Stimulated activated memory B cell treated with anti-CD40 and anti-IgM and Interleukin-4, amounts not matched to agents 10 μg/mL and 1 μg/mL and 100 μg/mL, for 72 hours (primary cell): ENCODE results near the gene FRG1.
"Not testable (repeated sequence)": the region's sequence is repeated elsewhere in the genome, so short reads cannot be mapped to it uniquely, and the experiment has no call there.

ENCODE experiments used
- ATAC-seq: fragments of 150-1000 bp; cut with Tn5 transposase; 2 replicates; pipeline ENCODE4 v1.10.0; 2021
- H3K27ac Mint-ChIP-seq: one replicate; pipeline ENCODE4 v1.8.0; 2022; ENCODE audit warnings: mild to moderate bottlenecking, mixed read lengths
- H3K27me3 Mint-ChIP-seq: one replicate; pipeline ENCODE4 v1.8.0; 2022; ENCODE audit warnings: mixed read lengths
- H3K36me3 Mint-ChIP-seq: one replicate; pipeline ENCODE4 v1.8.0; 2022; ENCODE audit warnings: mixed read lengths
- H3K4me1 Mint-ChIP-seq: one replicate; pipeline ENCODE4 v1.8.0; 2022; ENCODE audit warnings: mixed read lengths
- H3K4me3 Mint-ChIP-seq: one replicate; pipeline ENCODE4 v1.8.0; 2022; ENCODE audit warnings: mild to moderate bottlenecking, moderate library complexity, mixed read lengths
- H3K9me3 Mint-ChIP-seq: one replicate; pipeline ENCODE4 v1.8.0; 2022; ENCODE audit warnings: mixed read lengths

Gene FRG1

GRCh38 chr4:189974056-189974455, 33.4 kb downstream of the FRG1 start:
- no peaks in the 10 kb centered on the region for H3K4me1 Mint-ChIP-seq
- ATAC-seq, result no peak
- H3K4me3 Mint-ChIP-seq, result no peak overlapping the region
- no peaks in the 10 kb centered on the region for H3K36me3 Mint-ChIP-seq
- H3K9me3 Mint-ChIP-seq, result peaks cover 3% of the 10 kb centered on the region
- no peaks in the 10 kb centered on the region for H3K27me3 Mint-ChIP-seq
- no peak overlapping the region for H3K27ac Mint-ChIP-seq

- Mint-ChIP-seq H3K27ac (no peak overlapping the region), H3K4me3 (no peak overlapping the region), H3K9me3 (no peaks in the 10 kb centered on the region), H3K27me3 (no peaks in the 10 kb centered on the region), H3K4me1 (no peaks in the 10 kb centered on the region), H3K36me3 (no peaks in the 10 kb centered on the region)
- peak; percentile 43 for ATAC-seq
Observed at GRCh38 chr4:189979196-189980047, 38.8 kb downstream of the FRG1 start.

DNA sequence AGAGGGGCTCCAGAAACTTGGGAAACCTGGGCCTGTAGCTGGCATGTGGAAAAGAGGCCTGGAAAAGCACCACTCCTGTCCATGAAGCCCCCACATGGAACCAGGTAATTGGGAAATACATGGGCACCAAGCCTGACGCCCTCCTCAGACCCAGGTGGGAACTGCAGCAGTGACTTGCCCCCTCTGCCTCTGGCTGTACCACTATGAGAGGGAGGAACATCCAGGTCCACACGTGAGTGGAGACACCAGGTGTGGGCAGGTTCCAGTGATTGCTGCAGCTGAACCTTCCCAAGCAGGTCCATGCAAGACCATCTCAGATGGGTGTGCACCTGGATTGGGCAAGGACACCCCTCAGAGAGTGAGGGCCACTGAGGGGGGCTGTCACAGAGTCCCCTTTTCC, 39.6 kb downstream of the FRG1 start:
- H3K9me3 Mint-ChIP-seq, H3K36me3 Mint-ChIP-seq, H3K4me1 Mint-ChIP-seq, ATAC-seq, H3K4me3 Mint-ChIP-seq, H3K27me3 Mint-ChIP-seq, H3K27ac Mint-ChIP-seq: not testable (repeated sequence)

- Mint-ChIP-seq H3K9me3 (no peaks in the 10 kb centered on the region), H3K4me1 (no peaks in the 10 kb centered on the region), H3K27me3 (no peaks in the 10 kb centered on the region), H3K4me3 (no peak overlapping the region), H3K27ac (no peak overlapping the region), H3K36me3 (no peaks in the 10 kb centered on the region)
- no peak for ATAC-seq
Observed at GRCh38 chr4:189981970-189982369, 41.3 kb downstream of the FRG1 start.

GRCh38 chr4:189983916-189984526, 43.3 kb downstream of the FRG1 start:
- not testable (repeated sequence) for H3K27me3 Mint-ChIP-seq

GRCh38 chr4:189984661-189985060, 44.0 kb downstream of the FRG1 start:
- not testable (repeated sequence) for H3K36me3 Mint-ChIP-seq, H3K4me1 Mint-ChIP-seq, H3K4me3 Mint-ChIP-seq, H3K9me3 Mint-ChIP-seq, ATAC-seq, H3K27ac Mint-ChIP-seq, H3K27me3 Mint-ChIP-seq

More at GRCh38 chr4:189983916-189984526, 43.3 kb downstream of the FRG1 start:
- H3K27ac Mint-ChIP-seq, ATAC-seq, H3K4me1 Mint-ChIP-seq, H3K36me3 Mint-ChIP-seq, H3K9me3 Mint-ChIP-seq, H3K4me3 Mint-ChIP-seq: not testable (repeated sequence)

- H3K27me3 Mint-ChIP-seq, H3K27ac Mint-ChIP-seq, ATAC-seq, H3K4me3 Mint-ChIP-seq, H3K36me3 Mint-ChIP-seq, H3K9me3 Mint-ChIP-seq, H3K4me1 Mint-ChIP-seq: not testable (repeated sequence)
Observed at GRCh38 chr4:189985651-189986243, 45.1 kb downstream of the FRG1 start.

DNA sequence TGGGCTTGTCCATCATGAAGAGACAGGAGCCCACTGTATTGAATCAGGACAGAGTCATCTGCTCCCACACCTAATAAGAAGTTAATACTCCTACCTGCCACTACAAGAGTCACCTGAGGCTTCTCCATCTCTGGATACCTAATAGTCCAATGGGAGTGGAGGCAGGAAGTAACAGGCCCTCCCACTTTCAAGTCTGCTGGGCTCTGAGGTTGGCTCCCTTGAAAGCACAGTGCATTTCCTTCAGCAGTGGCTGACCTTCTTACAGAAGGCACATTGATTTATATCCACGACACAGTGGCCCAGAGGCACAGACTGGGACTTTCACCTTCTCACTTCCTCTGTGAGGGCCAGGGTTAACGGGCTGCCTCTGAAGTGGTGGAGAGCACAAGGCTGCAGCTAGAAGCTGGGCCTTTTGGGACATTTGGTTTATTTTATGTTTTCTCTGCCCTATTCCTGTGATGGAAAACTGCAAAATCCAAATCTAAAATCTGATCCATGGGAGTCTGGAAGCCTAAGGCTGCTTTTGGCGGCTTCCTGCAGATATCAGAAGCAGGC, 48.3 kb downstream of the FRG1 start:
- H3K36me3 Mint-ChIP-seq, result no peaks in the 10 kb centered on the region
- H3K4me3 Mint-ChIP-seq, result no peak overlapping the region
- no peaks in the 10 kb centered on the region for H3K9me3 Mint-ChIP-seq
- H3K27me3 Mint-ChIP-seq, result peaks cover 14% of the 10 kb centered on the region
- H3K27ac Mint-ChIP-seq, result no peak overlapping the region
- H3K4me1 Mint-ChIP-seq, result no peaks in the 10 kb centered on the region
- no peak for ATAC-seq

DNA sequence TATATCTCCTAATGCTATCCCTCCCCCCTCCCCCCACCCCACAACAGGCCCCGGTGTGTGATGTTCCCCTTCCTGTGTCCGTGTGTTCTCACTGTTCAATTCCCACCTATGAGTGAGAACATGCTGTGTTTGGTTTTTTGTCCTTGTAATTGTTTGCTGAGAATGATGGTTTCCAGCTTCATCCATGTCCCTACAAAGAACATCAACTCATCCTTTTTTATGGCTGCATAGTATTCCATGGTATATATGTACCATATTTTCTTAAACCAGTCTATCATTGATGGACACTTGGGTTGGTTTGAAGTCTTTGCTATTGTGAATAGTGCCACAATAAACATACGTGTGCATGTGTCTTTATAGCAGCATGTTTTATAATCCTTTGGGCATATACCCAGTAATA, 49.3 kb downstream of the FRG1 start:
- H3K4me3 Mint-ChIP-seq, H3K4me1 Mint-ChIP-seq, H3K27ac Mint-ChIP-seq, H3K9me3 Mint-ChIP-seq, H3K36me3 Mint-ChIP-seq, ATAC-seq: not testable (repeated sequence)
- H3K27me3 Mint-ChIP-seq, result peaks cover 18% of the 10 kb centered on the region
